A549 (cell line): Measurements from ENCODE around the gene MAPT.

ENCODE experiments used
- BCL3 ChIP-seq: fragments of >200 bp; sonication (Bioruptor Twin); formaldehyde crosslinking; IDR thresholded peaks from 3 replicates; pipeline ENCODE4 v1.6.1; 2016
- CHD2 ChIP-seq: fragments of 150-350 bp; IDR thresholded peaks from 2 replicates; pipeline ENCODE4 v1.6.1; 2014; ENCODE audit warnings: low read length; ENCODE audit not compliant: partially characterized antibody
- E2F6 ChIP-seq: IDR thresholded peaks from 2 replicates; pipeline ENCODE4 v1.6.1; 2012; ENCODE audit warnings: low read depth, borderline replicate concordance
- JUN ChIP-seq, 2 experiments: fragments of >200 bp; sonication (Bioruptor Twin); formaldehyde crosslinking; IDR thresholded peaks; 2 replicates in 1 of 2; 3 replicates in 1 of 2; pipeline ENCODE4 v1.6.1; 2016 to 2017
- POLR2A ChIP-seq: IDR thresholded peaks from 2 replicates; pipeline ENCODE4 v1.6.1; 2012; ENCODE audit warnings: mild to moderate bottlenecking, low read length
- POLR2AphosphoS2 ChIP-seq: conservative IDR thresholded peaks from 2 replicates; pipeline ENCODE4 v1.6.1; 2012; ENCODE audit warnings: low read length, improper control_type of control experiment, inconsistent platforms
- REST ChIP-seq: fragments of 200-600 bp; sonication (generic); IDR thresholded peaks from 2 replicates; pipeline ENCODE4 v1.6.1; 2016; ENCODE audit warnings: antibody characterized with exemption, mild to moderate bottlenecking, moderate library complexity
- TFCP2L1 ChIP-seq: fragments of 250-450 bp; sonication (Bioruptor Pico); IDR thresholded peaks from 2 replicates; pipeline ENCODE4 v1.5.0; 2021; ENCODE audit warnings: mild to moderate bottlenecking
- USF2 ChIP-seq: fragments of 450-650 bp; IDR thresholded peaks from 2 replicates; pipeline ENCODE4 v1.6.1; 2014; ENCODE audit warnings: antibody characterized with exemption
- ZFP36 ChIP-seq: fragments of 450-650 bp; IDR thresholded peaks from 2 replicates; pipeline ENCODE4 v1.6.1; 2014; ENCODE audit warnings: borderline replicate concordance; ENCODE audit not compliant: partially characterized antibody
- TF ChIP-seq, protein P1 (sequence below): fragments of >200 bp; sonication (Bioruptor Twin); formaldehyde crosslinking; IDR thresholded peaks from 3 replicates; pipeline ENCODE4 v1.5.1; 2016

DNA sequence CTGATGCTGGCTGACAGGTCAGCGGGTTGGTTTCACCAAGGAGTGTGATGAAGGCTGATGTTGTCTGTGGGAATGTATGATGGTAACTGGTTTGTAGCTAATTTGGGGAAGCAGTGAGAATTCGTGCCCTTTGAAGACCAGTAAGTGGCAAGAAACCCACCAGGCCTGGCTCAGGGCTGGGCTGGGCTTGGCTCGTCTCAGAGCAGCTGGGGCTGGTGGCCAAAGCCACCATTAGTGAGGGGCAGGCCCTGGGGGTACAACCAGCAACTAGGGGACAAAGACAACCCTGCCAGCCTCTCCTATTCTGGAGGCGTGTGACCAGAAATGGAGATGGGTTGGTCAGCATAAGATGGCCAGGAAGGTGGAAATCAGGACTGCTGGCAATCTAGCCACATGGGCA, 91.7 kb downstream of the MAPT start:
- TF ChIP-seq, protein P1, sequence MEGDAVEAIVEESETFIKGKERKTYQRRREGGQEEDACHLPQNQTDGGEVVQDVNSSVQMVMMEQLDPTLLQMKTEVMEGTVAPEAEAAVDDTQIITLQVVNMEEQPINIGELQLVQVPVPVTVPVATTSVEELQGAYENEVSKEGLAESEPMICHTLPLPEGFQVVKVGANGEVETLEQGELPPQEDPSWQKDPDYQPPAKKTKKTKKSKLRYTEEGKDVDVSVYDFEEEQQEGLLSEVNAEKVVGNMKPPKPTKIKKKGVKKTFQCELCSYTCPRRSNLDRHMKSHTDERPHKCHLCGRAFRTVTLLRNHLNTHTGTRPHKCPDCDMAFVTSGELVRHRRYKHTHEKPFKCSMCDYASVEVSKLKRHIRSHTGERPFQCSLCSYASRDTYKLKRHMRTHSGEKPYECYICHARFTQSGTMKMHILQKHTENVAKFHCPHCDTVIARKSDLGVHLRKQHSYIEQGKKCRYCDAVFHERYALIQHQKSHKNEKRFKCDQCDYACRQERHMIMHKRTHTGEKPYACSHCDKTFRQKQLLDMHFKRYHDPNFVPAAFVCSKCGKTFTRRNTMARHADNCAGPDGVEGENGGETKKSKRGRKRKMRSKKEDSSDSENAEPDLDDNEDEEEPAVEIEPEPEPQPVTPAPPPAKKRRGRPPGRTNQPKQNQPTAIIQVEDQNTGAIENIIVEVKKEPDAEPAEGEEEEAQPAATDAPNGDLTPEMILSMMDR = no peak
- TF ChIP-seq CHD2 (no peak), USF2 (no peak), E2F6 (no peak), ZFP36 (no peak), REST (no peak), POLR2A (no peak), JUN (IDR thresholded peaks at IDR 0.05) (no peak), POLR2AphosphoS2 (no peak), TFCP2L1 (CRISPR knock-in tag) (no peak), BCL3 (no peak)
